Measurements from ENCODE around the gene HDAC4.

DNA sequence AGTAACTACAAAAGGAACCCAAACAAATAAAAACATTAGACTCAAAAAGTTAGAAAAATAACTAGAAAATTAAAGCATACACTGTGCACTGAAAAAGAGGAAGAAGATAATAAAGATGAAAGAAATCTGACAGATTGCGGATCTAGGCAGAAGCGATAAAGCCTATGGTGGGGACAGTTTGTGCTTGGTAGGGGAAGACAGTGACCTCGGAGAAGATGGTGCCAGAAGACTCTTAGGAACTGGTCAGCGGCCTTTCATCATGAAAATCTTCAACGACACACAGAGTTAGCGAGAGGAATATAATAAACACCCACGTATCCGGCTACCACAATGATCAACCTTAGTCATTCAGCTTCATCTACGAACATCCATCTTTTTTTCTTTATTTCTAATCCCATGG, 180.5 kb downstream of the HDAC4 start:
- TF ChIP-seq CTCF (IDR thresholded peaks at IDR 0.05) (no peak), ZFX (IDR thresholded peaks at IDR 0.05; ENCODE audit: borderline replicate concordance) (no peak)

All from 22Rv1 (cell line).